ENCODE measurements around the gene RTN4. TPM values are rescaled to one million over a fixed set of nuclear protein-coding genes. Genes with fewer than 3 reads are reported as not detected.

Gene RTN4
- polyA plus RNA-seq, 3 donors = 111 to 163 (median 158) TPM

DNA sequence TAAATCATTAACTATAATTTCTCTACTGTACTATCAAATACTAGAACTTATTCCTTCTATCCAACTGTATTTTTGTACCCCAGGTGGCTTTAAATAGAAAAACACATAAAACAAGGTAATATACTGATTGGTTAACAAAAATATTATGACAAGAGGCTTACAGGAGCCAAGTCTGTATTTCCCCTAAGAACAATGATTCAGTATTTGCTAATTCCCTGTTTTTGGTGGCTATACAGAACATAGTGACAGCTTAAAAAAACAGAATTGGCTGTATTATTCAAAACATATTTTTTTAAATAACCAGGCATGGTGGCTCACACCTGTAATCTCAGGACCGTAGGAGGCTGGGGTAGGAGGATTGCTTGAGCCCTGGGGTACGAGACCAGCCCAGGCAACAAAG lies 16.3 kb downstream of the RTN4 start:
- Histone ChIP-seq H3K4me2 (replicated peaks; ENCODE audit: extremely low read depth, low read length, poor library complexity, severe bottlenecking) (no peak overlapping the region), H3K4me1 (ENCODE audit: control insufficient read depth in 1 of 2, insufficient read depth in 2 of 2, low read length in 2 of 2) (peaks cover 27 to 63% of the 10 kb centered on the region in 2 donors), H3K9me3 (replicated peaks in 1 of 2; ENCODE audit: control insufficient read depth in 1 of 2, insufficient read depth in 1 of 2, low read length in 2 of 2) (no peaks in the 10 kb centered on the region), H2AFZ (ENCODE audit: insufficient read depth, low read depth, low read length, poor library complexity, severe bottlenecking) (no peak overlapping the region), H3K27ac (ENCODE audit: low read depth in 1 of 2, low read length in 2 of 2) (peak overlapping the region; percentile 22 to 50), H3K79me2 (ENCODE audit: insufficient read depth, low read length) (peaks cover 100% of the 10 kb centered on the region), H4K20me1 (ENCODE audit: insufficient read depth, low read length) (peaks cover 100% of the 10 kb centered on the region), H3K27me3 (ENCODE audit: control insufficient read depth in 2 of 2, insufficient read depth in 2 of 2, low read length in 2 of 2) (no peaks in the 10 kb centered on the region), H3K36me3 (replicated peaks in 1 of 2; ENCODE audit: control insufficient read depth in 1 of 2, insufficient read depth in 2 of 2, low read length in 2 of 2) (no peaks in the 10 kb centered on the region), H3K9ac (ENCODE audit: insufficient read depth, low read length, poor library complexity, severe bottlenecking) (no peak overlapping the region), H3K4me3 (replicated peaks in 1 of 3; ENCODE audit: low read depth in 2 of 3, low read length in 3 of 3) (no peak overlapping the region)
- Mint-ChIP-seq H3K27ac (peak overlapping the region in 6 of 7 donors; percentile 32 to 83 (median 44)), H3K4me3 (no peak overlapping the region), H3K27me3 (ENCODE audit: low read depth in 3 of 3) (no peaks in the 10 kb centered on the region), H3K4me1 (peaks cover 76% of the 10 kb centered on the region), H3K9me3 (peaks cover 0 to 2% (median 0%) of the 10 kb centered on the region in 7 donors), H3K36me3 (peaks cover 0 to 7% of the 10 kb centered on the region in 2 donors)
- no CpG with 5 or more reads among the region's 2 CpGs for WGBS (ENCODE audit: insufficient coverage)
- DNase-seq = peak in 1 of 3 donors; percentile 39
- intact Hi-C loops (cut with micrococcal nuclease) = no loop called here
- TF ChIP-seq, protein P1, sequence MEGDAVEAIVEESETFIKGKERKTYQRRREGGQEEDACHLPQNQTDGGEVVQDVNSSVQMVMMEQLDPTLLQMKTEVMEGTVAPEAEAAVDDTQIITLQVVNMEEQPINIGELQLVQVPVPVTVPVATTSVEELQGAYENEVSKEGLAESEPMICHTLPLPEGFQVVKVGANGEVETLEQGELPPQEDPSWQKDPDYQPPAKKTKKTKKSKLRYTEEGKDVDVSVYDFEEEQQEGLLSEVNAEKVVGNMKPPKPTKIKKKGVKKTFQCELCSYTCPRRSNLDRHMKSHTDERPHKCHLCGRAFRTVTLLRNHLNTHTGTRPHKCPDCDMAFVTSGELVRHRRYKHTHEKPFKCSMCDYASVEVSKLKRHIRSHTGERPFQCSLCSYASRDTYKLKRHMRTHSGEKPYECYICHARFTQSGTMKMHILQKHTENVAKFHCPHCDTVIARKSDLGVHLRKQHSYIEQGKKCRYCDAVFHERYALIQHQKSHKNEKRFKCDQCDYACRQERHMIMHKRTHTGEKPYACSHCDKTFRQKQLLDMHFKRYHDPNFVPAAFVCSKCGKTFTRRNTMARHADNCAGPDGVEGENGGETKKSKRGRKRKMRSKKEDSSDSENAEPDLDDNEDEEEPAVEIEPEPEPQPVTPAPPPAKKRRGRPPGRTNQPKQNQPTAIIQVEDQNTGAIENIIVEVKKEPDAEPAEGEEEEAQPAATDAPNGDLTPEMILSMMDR (IDR thresholded peaks at IDR 0.05) = no peak

DNA sequence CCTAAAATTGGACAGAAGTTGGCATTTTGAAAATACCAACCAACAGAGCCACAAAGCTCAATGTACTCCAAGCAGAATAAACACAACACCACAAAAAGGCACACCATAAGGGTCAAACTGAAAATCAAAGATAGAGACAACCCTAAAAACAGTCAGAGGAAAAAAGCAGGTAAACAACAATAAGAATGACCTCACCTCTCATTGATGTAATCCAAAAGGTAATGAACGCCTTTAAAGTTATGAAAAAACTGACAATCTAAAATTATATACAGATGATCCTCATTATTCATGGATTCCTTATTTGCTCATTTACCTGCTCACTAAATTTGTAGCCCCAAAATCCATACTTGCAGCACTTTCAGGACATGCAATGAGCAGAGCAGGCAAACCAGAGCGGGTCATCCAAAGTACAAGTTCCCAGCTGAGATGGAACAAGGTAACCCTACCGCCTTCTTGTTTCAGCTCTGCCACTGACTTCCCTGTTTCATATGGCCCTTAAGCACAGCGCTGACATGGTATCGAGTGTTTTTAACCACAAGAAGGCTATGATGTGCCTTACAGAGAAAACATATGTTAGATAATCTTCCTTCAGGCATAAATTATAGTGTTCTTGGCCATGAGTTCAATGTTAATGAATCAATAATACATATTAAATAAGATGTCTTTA lies 17.0 kb downstream of the RTN4 start:
- Histone ChIP-seq H3K27ac (ENCODE audit: low read depth in 1 of 2, low read length in 2 of 2) (peak overlapping the region in 1 of 2 donors; percentile 45), H3K27me3 (ENCODE audit: control insufficient read depth in 2 of 2, insufficient read depth in 2 of 2, low read length in 2 of 2) (no peaks in the 10 kb centered on the region), H3K9ac (ENCODE audit: insufficient read depth, low read length, poor library complexity, severe bottlenecking) (no peak overlapping the region), H4K20me1 (ENCODE audit: insufficient read depth, low read length) (peaks cover 100% of the 10 kb centered on the region), H3K4me1 (ENCODE audit: control insufficient read depth in 1 of 2, insufficient read depth in 2 of 2, low read length in 2 of 2) (peaks cover 27 to 56% of the 10 kb centered on the region in 2 donors), H3K36me3 (replicated peaks in 1 of 2; ENCODE audit: control insufficient read depth in 1 of 2, insufficient read depth in 2 of 2, low read length in 2 of 2) (no peaks in the 10 kb centered on the region), H3K9me3 (replicated peaks in 1 of 2; ENCODE audit: control insufficient read depth in 1 of 2, insufficient read depth in 1 of 2, low read length in 2 of 2) (no peaks in the 10 kb centered on the region), H3K4me2 (replicated peaks; ENCODE audit: extremely low read depth, low read length, poor library complexity, severe bottlenecking) (peak overlapping the region; percentile 12), H3K4me3 (replicated peaks in 1 of 3; ENCODE audit: low read depth in 2 of 3, low read length in 3 of 3) (no peak overlapping the region), H2AFZ (ENCODE audit: insufficient read depth, low read depth, low read length, poor library complexity, severe bottlenecking) (no peak overlapping the region), H3K79me2 (ENCODE audit: insufficient read depth, low read length) (peaks cover 100% of the 10 kb centered on the region)
- intact Hi-C loops (cut with micrococcal nuclease) = no loop called here
- peak overlapping the region in 1 of 2 donors; percentile 39 for H3K4me3 Mint-ChIP-seq
- H3K27me3 Mint-ChIP-seq (ENCODE audit: low read depth in 3 of 3) = no peaks in the 10 kb centered on the region
- peaks cover 0 to 2% (median 0%) of the 10 kb centered on the region in 7 donors for H3K9me3 Mint-ChIP-seq
- TF ChIP-seq, protein P1 (IDR thresholded peaks at IDR 0.05) = no peak
- 25% methylated on average over 1 of the region's 5 CpGs for WGBS (ENCODE audit: insufficient coverage)
- peak; percentile 54 to 66 (median 63) for DNase-seq
- peaks cover 0 to 6% of the 10 kb centered on the region in 2 donors for H3K36me3 Mint-ChIP-seq
- H3K4me1 Mint-ChIP-seq = peaks cover 73% of the 10 kb centered on the region
- H3K27ac Mint-ChIP-seq = peak overlapping the region in 3 of 7 donors; percentile 41 to 59 (median 46)
